ENCODE data around the gene LRRC59. TPM values are rescaled to one million over a fixed set of nuclear protein-coding genes. Genes with fewer than 3 reads are reported as not detected.

The LRRC59 gene
- polyA plus RNA-seq, 1 donor from 2014 or later = 67.2 TPM

GRCh38 chr17:50365165-50365564 is 32.2 kb downstream of the LRRC59 start:
- H3K9me3 ChIP-seq (ENCODE audit: low read length) = no peaks in the 10 kb centered on the region
- no peaks in the 10 kb centered on the region for H3K27me3 ChIP-seq (ENCODE audit: insufficient read depth, low read depth, low read length)
- TF ChIP-seq TAF1 (IDR thresholded peaks at IDR 0.05; ENCODE audit: low read depth) (no peak), REST (IDR thresholded peaks at IDR 0.05; ENCODE audit: borderline replicate concordance) (no peak), MXI1 (conservative IDR thresholded peaks at IDR 0.05; ENCODE audit: poor library complexity, severe bottlenecking) (no peak), SMC3 (conservative IDR thresholded peaks at IDR 0.05; ENCODE audit: poor library complexity) (no peak), CTCF (IDR thresholded peaks at IDR 0.05; ENCODE audit: poor library complexity, severe bottlenecking) (no peak), POLR2AphosphoS5 (IDR thresholded peaks at IDR 0.05) (no peak), EP300 (conservative IDR thresholded peaks at IDR 0.05; ENCODE audit: poor library complexity, severe bottlenecking) (no peak), EZH2 (IDR thresholded peaks at IDR 0.05; ENCODE audit: borderline replicate concordance, insufficient read depth, low read length, poor library complexity, severe bottlenecking) (no peak), RAD21 (conservative IDR thresholded peaks at IDR 0.05) (no peak)
- no peak overlapping the region for H3K4me2 ChIP-seq (ENCODE audit: low read length)
- H3K9ac ChIP-seq (ENCODE audit: low read length) = no peak overlapping the region
- H3K9me2 ChIP-seq (ENCODE audit: insufficient read depth, low read length) = no peaks in the 10 kb centered on the region
- no peaks in the 10 kb centered on the region for H3K79me2 ChIP-seq (replicated peaks; ENCODE audit: insufficient read depth, low read length)
- H2AFZ ChIP-seq (ENCODE audit: low read depth, low read length) = no peak overlapping the region
- no peaks in the 10 kb centered on the region for H3K36me3 ChIP-seq (ENCODE audit: insufficient read depth, low read length)
- no peak overlapping the region for H3K4me3 ChIP-seq (ENCODE audit: low read length)
- no peaks in the 10 kb centered on the region for H4K20me1 ChIP-seq (ENCODE audit: insufficient read depth)
- H3F3A ChIP-seq (ENCODE audit: insufficient read depth, low read length, poor library complexity, severe bottlenecking) = no peaks in the 10 kb centered on the region
- H3K27ac ChIP-seq (ENCODE audit: low read length) = no peak overlapping the region

DNA sequence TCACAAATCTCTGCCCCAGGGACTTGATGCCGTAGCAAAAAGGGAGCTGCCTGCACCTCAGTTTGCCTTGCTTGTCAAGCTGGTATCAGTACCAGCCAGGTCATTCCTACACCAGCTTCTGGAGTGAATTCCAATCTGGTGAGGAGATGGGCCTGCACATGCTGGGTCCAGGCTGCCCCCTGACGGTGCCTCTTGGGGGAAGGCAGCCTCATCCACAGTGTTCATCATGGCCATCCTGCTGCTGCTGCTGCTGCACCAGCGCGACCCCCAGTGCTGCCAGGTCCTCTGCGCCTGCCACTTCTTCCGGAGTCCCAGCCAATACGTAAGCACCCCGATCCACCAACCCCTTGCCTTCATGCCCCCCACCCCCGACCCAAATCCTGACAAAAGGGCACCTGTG is 32.6 kb downstream of the LRRC59 start:
- H2AFZ ChIP-seq (ENCODE audit: low read depth, low read length) = no peak overlapping the region
- H3K79me2 ChIP-seq (replicated peaks; ENCODE audit: insufficient read depth, low read length) = no peaks in the 10 kb centered on the region
- H4K20me1 ChIP-seq (ENCODE audit: insufficient read depth) = no peaks in the 10 kb centered on the region
- no peak overlapping the region for H3K27ac ChIP-seq (ENCODE audit: low read length)
- H3K36me3 ChIP-seq (ENCODE audit: insufficient read depth, low read length) = no peaks in the 10 kb centered on the region
- no peaks in the 10 kb centered on the region for H3K27me3 ChIP-seq (ENCODE audit: insufficient read depth, low read depth, low read length)
- no peak overlapping the region for H3K9ac ChIP-seq (ENCODE audit: low read length)
- no peak overlapping the region for H3K4me3 ChIP-seq (ENCODE audit: low read length)
- TF ChIP-seq EZH2 (IDR thresholded peaks at IDR 0.05; ENCODE audit: borderline replicate concordance, insufficient read depth, low read length, poor library complexity, severe bottlenecking) (no peak), REST (IDR thresholded peaks at IDR 0.05; ENCODE audit: borderline replicate concordance) (no peak), EP300 (conservative IDR thresholded peaks at IDR 0.05; ENCODE audit: poor library complexity, severe bottlenecking) (no peak), MXI1 (conservative IDR thresholded peaks at IDR 0.05; ENCODE audit: poor library complexity, severe bottlenecking) (no peak)
- no peaks in the 10 kb centered on the region for H3F3A ChIP-seq (ENCODE audit: insufficient read depth, low read length, poor library complexity, severe bottlenecking)
- no peaks in the 10 kb centered on the region for H3K9me2 ChIP-seq (ENCODE audit: insufficient read depth, low read length)
- no peak overlapping the region for H3K4me2 ChIP-seq (ENCODE audit: low read length)
- no peaks in the 10 kb centered on the region for H3K9me3 ChIP-seq (ENCODE audit: low read length)

Measured in neural cell (in vitro differentiated cells).